Ectodermal cell (in vitro differentiated cells): ENCODE measurements around the gene APCDD1L.

Experiments
- H3K27ac ChIP-seq: 2 replicates; pipeline ENCODE4 v1.7.0; 2013; ENCODE audit warnings: mild to moderate bottlenecking, low read depth, low read length; ENCODE audit not compliant: insufficient read depth, poor library complexity, severe bottlenecking
- H3K27me3 ChIP-seq: 2 replicates; pipeline ENCODE4 v1.7.0; 2013; ENCODE audit warnings: mild to moderate bottlenecking, low read length; ENCODE audit not compliant: insufficient read depth, control insufficient read depth, poor library complexity, severe bottlenecking
- H3K36me3 ChIP-seq: one replicate; pipeline ENCODE4 v1.7.0; 2013; ENCODE audit warnings: low read length; ENCODE audit not compliant: control insufficient read depth, insufficient read depth
- H3K4me1 ChIP-seq: one replicate; pipeline ENCODE4 v1.7.0; 2013; ENCODE audit warnings: low read length; ENCODE audit not compliant: control insufficient read depth, insufficient read depth
- H3K4me3 ChIP-seq: 2 replicates; pipeline ENCODE4 v1.7.0; 2013; ENCODE audit warnings: low read depth, low read length, control low read depth; ENCODE audit not compliant: insufficient read depth
- H3K9me3 ChIP-seq: 2 replicates; pipeline ENCODE4 v1.7.0; 2013; ENCODE audit warnings: mild to moderate bottlenecking, low read length, moderate library complexity; ENCODE audit not compliant: control insufficient read depth
- WGBS, 2 experiments: methylation state at CpG; one replicate each; pipeline ENCODE4 v1.1.7; 2013; ENCODE audit warnings: missing lambda C conversion rate in 2 of 2; 5-methylcytosine and 5-hydroxymethylcytosine counted together

Gene APCDD1L

DNA sequence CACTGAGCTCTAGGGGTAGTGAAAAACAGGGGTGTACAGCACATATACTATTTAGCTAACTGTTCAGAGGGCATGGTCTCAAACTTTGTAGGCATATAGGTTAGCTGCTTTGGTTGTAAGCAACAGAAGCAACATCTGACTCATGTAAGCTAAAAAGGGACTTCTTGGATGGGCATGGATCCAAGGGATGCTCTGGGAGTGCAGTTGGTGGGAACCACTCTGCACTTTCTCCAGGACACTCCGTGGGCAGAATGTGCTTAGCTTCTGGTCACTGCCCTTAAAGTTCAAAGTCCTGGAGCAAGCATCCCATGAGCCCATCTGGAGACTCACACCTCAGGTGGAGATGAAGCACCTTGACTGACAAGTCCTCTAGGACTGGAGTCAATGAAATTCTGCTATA, 11.5 kb downstream of the APCDD1L start:
- 83 to 90% methylated on average over 1 of the region's 1 CpG for WGBS, 2 experiments
- H3K4me1 ChIP-seq = no peaks in the 10 kb centered on the region
- no peak overlapping the region for H3K27ac ChIP-seq
- H3K27me3 ChIP-seq = no peaks in the 10 kb centered on the region
- H3K9me3 ChIP-seq = peaks cover 3% of the 10 kb centered on the region
- H3K36me3 ChIP-seq = no peaks in the 10 kb centered on the region
- no peak overlapping the region for H3K4me3 ChIP-seq

DNA sequence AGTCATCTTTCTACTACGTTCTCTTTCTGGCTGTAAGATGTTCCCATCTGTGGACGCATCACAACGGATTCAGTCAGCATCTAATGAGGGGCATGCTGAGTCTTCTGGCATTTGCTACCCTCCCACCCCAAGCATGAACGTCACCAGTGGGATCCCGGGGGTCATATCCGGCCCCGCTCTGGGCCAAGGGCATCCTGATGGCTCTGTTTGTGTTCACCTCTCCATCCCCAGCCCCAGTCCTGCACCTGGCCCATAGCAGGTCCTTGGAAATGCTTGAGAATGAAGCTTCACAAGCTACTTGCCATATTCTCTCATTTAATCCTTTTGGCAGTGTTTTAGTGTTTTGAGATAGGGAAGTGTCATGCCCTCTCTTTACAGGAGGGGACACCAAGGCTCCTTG, 14.9 kb downstream of the APCDD1L start:
- H3K36me3 ChIP-seq = no peaks in the 10 kb centered on the region
- no peak overlapping the region for H3K27ac ChIP-seq
- no peaks in the 10 kb centered on the region for H3K27me3 ChIP-seq
- WGBS, 2 experiments = 92 to 96% methylated on average over 7 of the region's 7 CpGs
- no peaks in the 10 kb centered on the region for H3K4me1 ChIP-seq
- no peak overlapping the region for H3K4me3 ChIP-seq
- no peaks in the 10 kb centered on the region for H3K9me3 ChIP-seq

DNA sequence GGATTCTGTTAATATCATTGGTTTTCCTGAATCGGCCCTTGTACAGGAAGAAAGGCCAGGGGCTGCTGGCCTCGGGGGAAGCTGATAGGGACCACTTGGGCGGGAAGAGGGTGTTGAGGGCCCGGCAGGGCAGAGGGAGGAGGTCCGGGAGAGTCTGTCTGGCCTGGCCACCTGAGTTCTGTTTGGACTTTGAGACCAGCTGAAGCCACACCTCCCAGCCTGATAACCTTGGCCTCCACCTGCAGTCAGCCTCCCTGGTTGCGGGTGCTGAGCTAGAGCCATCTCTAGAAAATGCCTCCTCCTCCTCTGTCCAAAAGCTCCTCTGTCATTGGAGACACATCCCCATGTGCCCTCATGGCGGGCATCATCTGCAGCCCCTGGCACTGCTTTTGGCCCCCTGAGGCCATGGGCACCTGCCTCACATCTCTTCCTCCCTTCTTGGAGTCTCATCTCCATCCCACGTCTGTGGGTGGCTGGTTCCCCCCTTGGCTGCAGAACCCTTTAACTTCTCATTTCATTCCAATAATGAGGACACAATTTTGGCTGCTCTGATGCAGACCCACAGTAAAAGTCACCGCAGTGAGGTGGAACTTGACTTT, 16.6 kb downstream of the APCDD1L start:
- no peaks in the 10 kb centered on the region for H3K36me3 ChIP-seq
- H3K9me3 ChIP-seq = no peaks in the 10 kb centered on the region
- H3K4me1 ChIP-seq = no peaks in the 10 kb centered on the region
- WGBS, 2 experiments = 81 to 95% methylated on average over 8 to 9 of the region's 9 CpGs
- no peak overlapping the region for H3K27ac ChIP-seq
- H3K27me3 ChIP-seq = no peaks in the 10 kb centered on the region
- no peak overlapping the region for H3K4me3 ChIP-seq

DNA sequence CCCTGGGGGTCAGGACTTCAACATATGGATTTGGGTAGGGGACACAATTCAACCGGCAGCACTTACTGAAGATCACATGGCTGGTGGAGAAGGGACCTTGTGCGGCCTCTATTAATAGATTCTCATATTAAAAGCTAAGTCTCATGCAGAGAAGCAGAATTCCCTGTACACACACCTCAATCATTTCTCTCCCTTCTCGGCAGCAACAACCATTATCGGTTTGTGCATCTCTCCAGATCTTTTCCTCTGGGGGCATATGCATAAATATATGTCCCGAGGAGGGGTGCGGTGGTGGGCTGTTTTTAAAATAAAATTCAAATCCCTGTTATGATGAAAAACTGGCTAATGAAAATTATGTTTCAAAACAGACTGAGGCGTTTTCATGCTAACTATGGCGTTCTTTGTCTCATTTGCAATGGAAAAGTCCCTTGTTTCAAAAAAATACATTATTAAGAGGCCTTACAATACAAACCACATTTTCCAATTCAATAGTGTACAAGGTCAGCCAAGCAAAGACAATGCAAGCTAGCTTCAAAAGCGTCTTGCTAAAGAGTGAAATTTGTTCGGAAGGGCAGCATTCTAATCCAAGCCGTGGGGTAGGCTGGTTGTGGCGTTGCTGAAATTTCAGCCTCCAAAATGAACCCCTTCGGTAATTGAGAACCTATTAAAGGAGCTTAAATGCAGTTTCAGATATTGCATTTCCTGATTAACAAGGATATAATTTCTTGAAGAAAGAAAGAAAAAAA, 17.3 kb downstream of the APCDD1L start:
- H3K4me1 ChIP-seq = no peaks in the 10 kb centered on the region
- H3K27me3 ChIP-seq = no peaks in the 10 kb centered on the region
- WGBS, 2 experiments = 95 to 96% methylated on average over 13 of the region's 13 CpGs
- H3K36me3 ChIP-seq = no peaks in the 10 kb centered on the region
- no peaks in the 10 kb centered on the region for H3K9me3 ChIP-seq
- no peak overlapping the region for H3K4me3 ChIP-seq
- H3K27ac ChIP-seq = no peak overlapping the region

DNA sequence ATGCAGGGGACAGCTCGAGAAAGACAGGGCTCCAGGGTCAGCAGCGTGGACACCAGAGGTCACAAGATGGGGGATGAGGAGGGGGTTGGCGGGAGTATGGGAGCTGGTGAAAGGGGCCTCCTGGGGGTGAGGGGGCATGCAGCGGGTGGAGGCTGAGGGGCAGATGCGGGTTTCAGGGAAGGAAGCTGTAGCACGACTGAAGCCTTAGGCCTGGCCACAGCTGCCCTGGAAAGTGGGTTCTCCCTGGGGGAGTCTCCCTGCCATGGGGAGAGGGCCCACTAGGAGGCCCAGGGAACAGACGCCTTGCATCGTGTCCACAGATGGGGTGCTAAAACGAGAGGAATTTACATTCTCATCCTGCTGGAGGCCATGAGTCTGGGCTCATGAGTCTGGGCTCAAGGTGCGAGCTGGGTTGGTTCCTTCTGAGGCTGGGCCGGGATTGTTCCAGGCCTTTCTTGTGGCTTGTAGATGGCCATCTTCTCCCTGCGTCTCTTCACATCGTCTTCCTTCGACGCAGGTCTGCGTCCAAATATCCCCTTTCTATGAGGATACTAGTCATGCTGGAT, 18.0 kb downstream of the APCDD1L start:
- H3K9me3 ChIP-seq = no peaks in the 10 kb centered on the region
- no peak overlapping the region for H3K27ac ChIP-seq
- no peaks in the 10 kb centered on the region for H3K27me3 ChIP-seq
- 91% methylated on average over 16 of the region's 16 CpGs for WGBS, 2 experiments
- no peak overlapping the region for H3K4me3 ChIP-seq
- H3K4me1 ChIP-seq = no peaks in the 10 kb centered on the region
- H3K36me3 ChIP-seq = no peaks in the 10 kb centered on the region

DNA sequence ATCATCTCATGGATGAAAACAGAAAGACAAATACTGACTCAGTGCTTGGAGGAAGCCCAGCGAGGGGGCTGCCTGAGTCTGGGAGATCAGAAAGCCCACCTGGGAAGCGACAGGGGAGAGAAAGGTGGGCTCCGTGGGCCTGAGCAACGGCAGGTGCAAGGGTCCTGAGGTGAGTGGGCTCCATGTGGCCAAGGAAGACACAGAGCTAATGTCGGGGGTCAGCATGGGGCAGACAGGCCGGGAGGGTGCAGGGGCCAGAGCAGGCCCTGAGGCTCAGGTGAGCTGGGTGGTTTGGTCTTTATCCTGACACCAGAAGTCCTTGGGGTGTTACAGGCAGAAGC, 18.8 kb downstream of the APCDD1L start:
- WGBS, 2 experiments = 93 to 95% methylated on average over 6 of the region's 6 CpGs
- no peaks in the 10 kb centered on the region for H3K27me3 ChIP-seq

DNA sequence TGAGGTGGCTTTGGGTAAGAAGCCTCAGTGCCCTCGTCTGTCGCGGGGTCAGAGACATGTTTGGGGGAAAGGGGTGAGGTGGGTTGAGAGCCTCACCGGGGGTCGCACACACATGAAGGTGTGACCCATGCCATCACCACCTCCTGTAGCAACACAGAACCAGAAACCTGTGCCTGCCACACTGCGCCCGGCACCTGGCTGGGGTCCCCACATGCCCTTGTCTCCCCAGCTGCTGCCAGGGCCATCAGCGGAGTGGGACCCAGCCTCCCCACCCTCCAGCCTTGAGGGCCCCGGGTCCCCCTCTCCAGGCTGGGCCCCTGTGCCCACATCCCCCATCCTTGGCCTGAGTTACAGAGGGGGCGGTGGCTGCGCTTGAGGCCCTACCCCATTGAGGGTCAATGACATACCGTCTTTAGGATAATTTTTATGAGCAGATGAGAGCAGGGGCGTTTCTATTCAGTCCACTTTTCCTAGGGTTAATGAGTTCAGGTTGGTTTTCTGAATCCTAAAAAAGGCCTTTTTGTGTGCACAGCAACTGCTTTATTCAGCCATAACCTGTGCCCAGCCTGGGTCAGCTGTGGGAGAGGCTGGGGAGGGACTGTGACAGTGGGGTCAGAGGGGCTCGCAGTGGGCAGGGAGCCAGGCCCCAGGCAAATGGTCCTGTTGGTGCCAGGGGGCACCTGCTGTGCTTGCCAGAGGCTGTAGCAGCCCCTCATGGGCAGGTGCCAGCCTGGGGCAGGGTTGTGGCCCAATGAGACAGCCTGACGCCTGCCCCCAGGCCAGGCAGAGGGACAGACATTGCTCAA, 19.4 kb downstream of the APCDD1L start:
- Histone ChIP-seq H3K36me3 (no peaks in the 10 kb centered on the region), H3K4me1 (no peaks in the 10 kb centered on the region), H3K27me3 (no peaks in the 10 kb centered on the region), H3K4me3 (no peak overlapping the region), H3K9me3 (no peaks in the 10 kb centered on the region), H3K27ac (no peak overlapping the region)
- WGBS, 2 experiments = 93 to 94% methylated on average over 15 of the region's 15 CpGs

More for the DNA sequence above, 18.8 kb downstream of the APCDD1L start:
- Histone ChIP-seq H3K9me3 (no peaks in the 10 kb centered on the region), H3K36me3 (no peaks in the 10 kb centered on the region), H3K4me3 (no peak overlapping the region), H3K4me1 (no peaks in the 10 kb centered on the region), H3K27ac (no peak overlapping the region)

DNA sequence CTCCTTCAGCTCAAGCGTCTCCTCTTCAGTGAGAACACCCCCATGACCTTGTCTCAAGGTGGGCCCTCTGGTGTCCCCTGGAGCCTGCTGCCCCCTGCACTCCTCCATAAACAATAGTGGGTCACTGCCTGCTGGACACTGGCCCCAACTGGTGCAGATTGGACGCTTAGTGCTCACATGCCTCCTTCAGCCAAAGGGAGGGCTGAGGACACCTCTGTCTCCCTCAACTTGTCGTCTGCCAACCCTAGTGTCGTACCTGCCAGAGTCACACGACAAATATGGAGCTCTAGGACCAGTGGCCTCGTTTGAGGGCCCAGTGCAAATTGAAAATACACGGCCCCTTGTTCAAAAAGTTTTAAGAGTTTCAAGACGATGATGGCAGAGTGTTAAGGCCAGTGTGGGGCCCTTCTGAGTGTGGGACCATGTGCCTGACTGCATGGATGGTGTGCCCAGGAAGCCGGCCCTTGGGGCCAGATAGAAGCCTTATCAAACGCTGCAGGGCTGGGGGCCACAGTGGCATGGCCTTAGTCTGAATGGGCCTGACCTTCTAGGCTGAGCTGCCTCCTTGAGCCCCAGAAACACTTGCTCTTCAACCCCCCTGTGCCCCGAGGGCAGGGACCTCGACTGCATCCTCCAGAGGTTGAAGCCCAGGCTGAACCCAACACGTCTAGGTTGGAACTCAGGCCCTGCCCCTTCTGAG, 20.1 kb downstream of the APCDD1L start:
- Histone ChIP-seq H3K9me3 (no peaks in the 10 kb centered on the region), H3K27ac (no peak overlapping the region), H3K27me3 (no peaks in the 10 kb centered on the region), H3K4me1 (no peaks in the 10 kb centered on the region), H3K4me3 (no peak overlapping the region), H3K36me3 (no peaks in the 10 kb centered on the region)
- WGBS, 2 experiments = 94% methylated on average over 13 of the region's 13 CpGs

DNA sequence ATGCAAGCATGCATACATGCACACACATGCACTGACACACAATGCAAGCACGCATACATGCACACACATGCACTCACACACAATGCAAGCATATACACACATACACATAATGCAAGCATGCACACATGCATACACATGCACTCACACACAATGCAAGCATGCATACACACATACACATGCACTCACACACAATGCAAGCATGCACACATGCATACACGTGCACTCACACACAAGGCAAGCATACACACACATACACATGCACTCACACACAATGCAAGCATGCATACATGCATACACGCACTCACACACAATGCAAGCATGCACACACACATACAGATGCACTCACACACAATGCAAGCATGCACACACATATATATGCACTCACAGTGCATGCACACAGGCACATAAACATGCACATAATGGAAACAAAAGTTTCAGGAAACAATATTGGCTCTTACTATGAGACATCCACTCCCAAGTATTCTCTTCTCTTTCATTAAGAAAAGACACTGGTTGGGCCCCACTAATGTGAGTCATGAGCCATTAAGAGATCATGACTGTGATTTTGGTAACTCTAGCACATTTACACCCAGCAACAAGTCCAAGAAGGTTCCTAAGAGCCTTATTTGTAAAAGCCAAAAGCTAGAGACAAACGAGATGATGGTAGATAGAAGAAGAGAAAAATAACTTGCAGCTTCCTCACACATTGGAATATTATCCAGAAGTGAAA, 22.2 kb downstream of the APCDD1L start:
- Histone ChIP-seq H3K27me3 (no peaks in the 10 kb centered on the region), H3K27ac (no peak overlapping the region), H3K9me3 (no peaks in the 10 kb centered on the region), H3K4me1 (no peaks in the 10 kb centered on the region), H3K4me3 (no peak overlapping the region), H3K36me3 (no peaks in the 10 kb centered on the region)
- whole genome bisulfite sequencing, 2 experiments = 94 to 95% methylated on average over 3 to 4 of the region's 4 CpGs
